Measurements from ENCODE around the gene ITGA3.

DNA sequence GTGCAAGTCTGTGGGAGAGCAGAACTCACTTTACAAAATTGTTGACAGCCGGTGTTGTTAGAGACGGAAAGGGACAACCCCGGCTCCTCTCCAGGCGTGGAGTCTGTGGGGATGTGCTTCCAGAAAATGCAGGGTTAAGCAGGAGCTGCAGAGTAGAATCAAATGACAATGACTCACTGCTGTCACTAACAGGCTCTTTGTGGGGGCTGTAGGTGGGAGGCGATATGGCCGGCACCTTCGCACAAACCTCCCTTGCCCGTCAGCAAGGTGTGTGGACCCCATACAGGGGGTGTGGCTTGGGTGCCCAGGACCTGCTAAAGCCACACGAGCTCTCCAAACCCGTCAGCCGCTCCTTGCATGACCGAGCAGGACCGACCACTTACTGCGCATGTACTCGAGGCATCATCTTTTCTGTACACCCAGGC is 45.0 kb downstream of the ITGA3 start:
- TF ChIP-seq POLR2A (IDR thresholded peaks at IDR 0.05; ENCODE audit: low read length) (no peak), GATA1 (IDR thresholded peaks at IDR 0.05; ENCODE audit: low read depth, low read length) (no peak)

All from erythroblast (primary cell).